HTR-8/SVneo (cell line): ENCODE data around the gene ALG1.

Experiments used
- DNase-seq: peaks from one replicate; pipeline ENCODE4 v3.0.0; 2011; ENCODE audit warnings: low spot score, mixed read lengths; ENCODE audit not compliant: insufficient read length
- FAIRE-seq: peaks from 2 replicates; lab custom pipeline; 2011; peaks lifted over from hg19 to GRCh38; lab: Jason Lieb, UNC

ALG1 gene

GRCh38 chr16:5071681-5072333 lies at the start of gene ALG1:
Gene ALG1 (plus strand): TSS chr16:5071843. CDS start chr16:5071850, 7 bp downstream.
- peak; percentile 88 for FAIRE-seq
- DNase-seq, result peak; percentile 93

GRCh38 chr16:5022521-5022920 lies 49.1 kb upstream of the ALG1 start:
- DNase-seq (no peak), FAIRE-seq (no peak)

GRCh38 chr16:5024632-5025031 lies 47.0 kb upstream of the ALG1 start:
- FAIRE-seq (no peak), DNase-seq (peak; percentile 50)

- FAIRE-seq (no peak), DNase-seq (no peak)
Measured at GRCh38 chr16:5025171-5025632, 46.4 kb upstream of the ALG1 start.

GRCh38 chr16:5026664-5027063 lies 45.0 kb upstream of the ALG1 start:
- FAIRE-seq, result no peak
- DNase-seq, result no peak

- DNase-seq (no peak), FAIRE-seq (no peak)
Measured at GRCh38 chr16:5027086-5027485, 44.6 kb upstream of the ALG1 start.

- no peak for FAIRE-seq
Measured at GRCh38 chr16:5027575-5028235, 43.9 kb upstream of the ALG1 start.

GRCh38 chr16:5028950-5029475 lies 42.6 kb upstream of the ALG1 start:
- FAIRE-seq (no peak), DNase-seq (no peak)

More at GRCh38 chr16:5027575-5028235, 43.9 kb upstream of the ALG1 start:
- DNase-seq, result no peak

GRCh38 chr16:5030251-5030870 lies 41.3 kb upstream of the ALG1 start:
- FAIRE-seq, result no peak

GRCh38 chr16:5031601-5032000 lies 40.0 kb upstream of the ALG1 start:
- FAIRE-seq, result no peak

More at GRCh38 chr16:5030251-5030870, 41.3 kb upstream of the ALG1 start:
- no peak for DNase-seq

GRCh38 chr16:5032748-5033167 lies 38.9 kb upstream of the ALG1 start:
- DNase-seq (no peak), FAIRE-seq (no peak)

More at GRCh38 chr16:5031601-5032000, 40.0 kb upstream of the ALG1 start:
- DNase-seq, result no peak

GRCh38 chr16:5033256-5034166 lies 38.1 kb upstream of the ALG1 start, which contains the start of gene NAGPA:
Gene NAGPA (minus strand): TSS chr16:5033935. CDS start chr16:5033914, 21 bp downstream.
- DNase-seq, result peak; percentile 92
- FAIRE-seq, result peak; percentile 49

- no peak for FAIRE-seq
- no peak for DNase-seq
Measured at GRCh38 chr16:5034167-5034523, 37.5 kb upstream of the ALG1 start.

- no peak for FAIRE-seq
Measured at GRCh38 chr16:5035909-5036227, 35.8 kb upstream of the ALG1 start.

GRCh38 chr16:5036228-5037156 lies 35.2 kb upstream of the ALG1 start:
- DNase-seq, result no peak
- FAIRE-seq, result no peak

More at GRCh38 chr16:5035909-5036227, 35.8 kb upstream of the ALG1 start:
- no peak for DNase-seq

- DNase-seq, result no peak
Measured at GRCh38 chr16:5040451-5040850, 31.2 kb upstream of the ALG1 start.

GRCh38 chr16:5041600-5042133 lies 30.0 kb upstream of the ALG1 start:
- no peak for FAIRE-seq
- peak; percentile 65 for DNase-seq

More at GRCh38 chr16:5040451-5040850, 31.2 kb upstream of the ALG1 start:
- no peak for FAIRE-seq

- FAIRE-seq (no peak), DNase-seq (peak; percentile 48)
Measured at GRCh38 chr16:5042574-5043171, 29.0 kb upstream of the ALG1 start.
